GM19395 (cell line): ENCODE measurements around the gene BARD1.

ENCODE experiments used
- ATAC-seq: cut with Tn5 transposase; IDR thresholded peaks from one replicate; pipeline ENCODE4 v1.9.1; 2021; ENCODE audit warnings: mild to moderate bottlenecking, moderate library complexity; ENCODE audit not compliant: unreplicated experiment

BARD1 gene

DNA sequence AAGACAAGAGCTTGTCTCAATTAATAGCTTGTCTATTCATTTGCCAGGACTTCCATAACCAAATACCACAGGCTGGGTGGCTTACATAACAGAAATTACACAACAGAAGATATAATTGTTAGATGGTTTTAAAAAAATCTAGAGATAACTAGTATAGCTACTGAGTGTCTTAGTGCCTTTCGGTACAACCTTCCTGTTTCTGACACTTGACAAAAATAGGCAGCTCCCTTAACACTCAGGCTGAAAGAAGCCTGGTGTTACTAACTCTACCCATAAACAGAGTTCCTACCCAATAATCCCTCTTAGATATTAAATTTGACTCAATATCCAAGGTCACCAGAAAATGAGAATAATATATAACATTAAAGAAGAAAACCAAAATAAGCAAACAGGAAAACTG lies 129.7 kb downstream of the BARD1 start:
- ATAC-seq: no peak

DNA sequence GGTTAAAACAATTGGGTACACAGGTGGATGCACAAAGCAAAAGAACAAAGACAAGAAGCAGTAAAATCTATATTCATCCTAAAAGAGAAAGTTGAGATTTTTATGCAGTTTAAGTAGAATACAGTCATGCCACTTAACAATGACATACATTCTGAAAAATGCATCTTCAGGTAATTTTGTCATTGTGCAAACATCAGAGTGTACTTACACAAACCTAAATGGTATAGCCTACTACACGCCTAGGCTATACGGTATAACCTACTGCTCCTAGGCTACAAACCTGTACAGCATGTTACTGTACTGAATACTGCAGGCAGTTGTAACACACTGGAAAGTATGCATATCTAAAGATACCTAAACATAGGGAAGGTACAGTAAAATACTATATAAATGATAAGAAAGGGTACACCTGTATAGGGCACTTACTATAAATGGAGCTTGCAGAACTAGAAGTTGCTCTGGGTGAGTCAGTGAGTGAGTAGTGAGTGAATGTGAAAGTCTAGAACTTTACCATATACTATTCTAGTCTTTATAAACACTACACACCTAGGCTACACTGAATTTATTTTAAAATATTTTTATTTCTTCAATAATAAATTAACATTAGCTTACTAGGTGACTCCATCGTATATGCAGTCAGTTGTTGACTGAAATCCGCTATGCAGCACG lies 132.9 kb downstream of the BARD1 start:
- no peak for ATAC-seq
